Suppressor macrophage (primary cell): ENCODE data around the gene MAP3K4.
A peak's percentile ranks its signal among the peaks of the same experiment; 100 is the strongest.
"Not testable (repeated sequence)": the region's sequence is repeated elsewhere in the genome, so short reads cannot be mapped to it uniquely, and the experiment has no call there.

Experiments used
- DNase-seq, 4 experiments: peaks; one replicate each; pipeline ENCODE4 v3.0.0-alpha.2; 2020 to 2022

The MAP3K4 gene

GRCh38 chr6:161091151-161091550 is 99.6 kb downstream of the MAP3K4 start:
- DNase-seq = no peak

- no peak for DNase-seq
Observed at GRCh38 chr6:161091972-161092701, 100.6 kb downstream of the MAP3K4 start.

- no peak for DNase-seq
Observed at GRCh38 chr6:161094955-161095354, 103.4 kb downstream of the MAP3K4 start.

DNA sequence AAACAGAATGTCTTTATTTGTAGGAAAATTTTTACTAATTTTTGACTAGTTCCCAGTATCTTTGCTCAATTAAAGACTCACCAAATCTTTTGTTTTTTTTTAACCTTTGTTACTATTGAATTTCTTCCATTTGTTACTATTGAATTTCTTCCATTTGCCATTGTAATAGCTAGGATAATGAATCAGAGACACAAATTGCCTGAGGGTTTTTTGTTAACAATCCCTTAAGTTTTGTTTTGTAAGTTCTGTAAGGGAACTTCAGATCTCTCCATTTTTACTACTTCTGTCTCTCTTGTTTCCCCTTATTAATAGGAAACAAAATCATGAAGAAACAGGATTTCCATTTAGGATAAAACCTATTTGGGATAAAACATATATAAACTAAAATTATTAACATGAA is 104.3 kb downstream of the MAP3K4 start:
- DNase-seq = no peak

DNA sequence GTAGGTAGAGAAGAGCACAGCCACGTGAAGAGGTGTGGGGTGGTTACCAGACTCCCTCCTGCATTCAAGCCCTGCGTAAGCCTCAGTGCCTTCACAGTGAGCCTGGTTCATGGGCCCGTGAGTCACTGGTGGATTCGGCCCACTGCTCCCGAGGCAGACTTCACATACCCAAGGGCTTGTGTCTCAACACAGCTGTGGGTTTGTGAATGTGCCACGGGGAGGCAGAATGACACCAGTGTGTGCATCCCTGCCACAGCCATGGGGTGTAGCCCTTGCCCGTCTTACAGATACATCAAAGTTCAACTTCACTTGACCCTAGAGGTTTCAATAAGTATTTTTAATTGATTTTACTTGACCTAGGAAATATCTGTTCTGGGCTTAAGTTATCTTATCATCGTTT is 108.5 kb downstream of the MAP3K4 start:
- no peak for DNase-seq

GRCh38 chr6:161101517-161101916 is 109.9 kb downstream of the MAP3K4 start:
- DNase-seq = peak in 3 of 4 experiments; percentile 13 to 34 (median 25)

DNA sequence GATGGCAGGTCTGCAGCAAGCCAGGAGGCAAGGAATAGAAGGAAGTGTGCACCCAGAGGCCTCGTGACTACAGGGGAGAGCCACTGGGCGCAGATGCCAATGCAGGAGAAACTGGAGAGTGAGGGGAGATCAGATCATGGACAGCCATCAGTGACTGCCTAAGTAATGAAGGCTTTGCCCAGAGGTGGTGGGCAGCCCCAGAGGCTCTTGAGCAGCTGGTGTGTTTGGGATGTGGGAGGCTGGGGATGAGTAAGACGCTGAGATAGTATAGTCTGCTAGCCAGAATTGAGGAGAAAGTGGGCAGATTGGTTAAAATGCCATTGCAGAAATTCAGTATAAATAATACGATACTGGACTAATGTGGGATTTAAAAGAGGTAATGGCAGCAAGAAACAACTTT is 111.9 kb downstream of the MAP3K4 start:
- peak in 2 of 4 experiments; percentile 14 to 31 for DNase-seq

- DNase-seq = peak in 1 of 4 experiments; percentile 24
Observed at GRCh38 chr6:161104966-161105365, 113.4 kb downstream of the MAP3K4 start.

DNA sequence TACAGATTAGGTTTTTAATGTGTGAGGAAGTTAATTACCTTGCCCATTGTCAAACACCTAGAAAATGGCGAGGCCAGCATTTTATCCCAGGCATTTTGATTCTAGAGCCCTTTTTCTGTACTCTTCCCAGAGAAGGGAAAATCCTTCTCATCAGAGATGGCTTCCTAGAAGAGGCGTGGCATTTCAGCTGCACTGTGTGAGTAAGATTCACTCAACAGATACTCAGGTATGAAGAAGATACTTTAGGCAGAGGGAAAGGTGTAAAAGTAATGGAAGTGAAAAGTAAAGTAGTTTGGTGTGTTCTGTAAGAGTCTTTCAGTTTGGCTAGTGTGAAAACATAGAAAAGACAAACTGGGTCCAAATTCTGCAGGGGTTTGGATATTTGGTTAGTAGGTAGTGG is 113.8 kb downstream of the MAP3K4 start:
- DNase-seq = no peak

- peak in 3 of 4 experiments; percentile 39 to 56 (median 46) for DNase-seq
Observed at GRCh38 chr6:161107779-161108730, 116.5 kb downstream of the MAP3K4 start.

DNA sequence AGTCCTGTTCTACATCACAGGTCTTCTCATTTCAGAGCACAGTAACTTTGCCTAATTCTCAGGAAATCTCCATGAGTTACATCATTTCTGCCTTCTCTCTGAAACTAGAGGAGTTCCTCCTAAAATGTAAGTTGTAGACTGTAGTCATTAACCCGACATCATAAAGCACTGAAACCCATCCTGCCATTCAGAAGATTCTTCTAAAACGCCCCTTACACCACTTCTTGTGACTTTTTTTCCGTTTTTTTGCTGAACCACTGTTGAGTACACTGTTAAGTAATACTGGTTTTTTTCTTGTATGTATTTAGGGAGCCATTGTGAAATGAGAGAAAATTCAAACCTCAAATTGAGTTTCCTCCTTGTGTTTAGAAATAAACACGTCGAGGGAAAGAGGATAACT is 117.3 kb downstream of the MAP3K4 start:
- DNase-seq = peak; percentile 28 to 84 (median 56)

DNA sequence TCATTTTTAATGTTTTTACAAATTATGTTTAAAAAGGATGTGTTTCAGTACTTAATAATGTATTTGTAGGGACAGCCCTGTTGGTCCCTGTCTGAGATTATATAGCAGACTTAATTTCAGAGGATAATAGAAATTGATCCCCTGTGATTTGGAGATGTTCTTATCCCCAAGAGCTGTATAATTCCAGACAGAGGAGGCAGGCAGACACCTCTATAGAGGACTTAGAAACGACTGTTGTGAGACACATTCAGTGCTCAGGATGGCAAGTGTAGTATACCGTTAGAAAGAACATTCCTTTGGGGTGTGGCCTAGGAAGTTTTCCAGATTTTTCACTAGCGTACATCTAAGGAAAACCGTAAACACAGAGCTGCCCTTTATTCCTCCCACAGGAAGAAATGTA is 117.8 kb downstream of the MAP3K4 start:
- no peak for DNase-seq

GRCh38 chr6:161110028-161110779 is 118.6 kb downstream of the MAP3K4 start:
- DNase-seq = peak; percentile 20 to 72 (median 54)

GRCh38 chr6:161111261-161111660 is 119.7 kb downstream of the MAP3K4 start:
- DNase-seq = peak; percentile 66 to 83 (median 74)

DNA sequence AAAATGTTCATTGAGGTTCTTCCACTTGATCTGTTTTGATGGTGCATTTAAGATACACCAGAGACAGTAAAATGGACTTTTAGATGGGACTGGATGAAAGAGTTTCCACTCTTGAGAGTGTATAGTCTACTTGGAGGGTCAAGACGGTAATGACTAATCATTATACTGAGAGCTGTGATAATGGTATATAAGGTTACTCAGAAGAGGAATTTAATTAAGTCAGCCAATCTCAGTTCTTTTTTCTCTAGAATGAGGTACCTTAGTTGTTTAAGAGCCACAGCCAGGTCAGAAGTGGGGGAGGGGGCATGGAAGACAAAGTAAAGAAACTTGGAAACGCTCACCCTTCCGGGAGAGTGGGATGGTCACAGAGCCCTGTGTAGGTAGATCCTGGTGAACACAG is 123.9 kb downstream of the MAP3K4 start:
- DNase-seq = no peak

DNA sequence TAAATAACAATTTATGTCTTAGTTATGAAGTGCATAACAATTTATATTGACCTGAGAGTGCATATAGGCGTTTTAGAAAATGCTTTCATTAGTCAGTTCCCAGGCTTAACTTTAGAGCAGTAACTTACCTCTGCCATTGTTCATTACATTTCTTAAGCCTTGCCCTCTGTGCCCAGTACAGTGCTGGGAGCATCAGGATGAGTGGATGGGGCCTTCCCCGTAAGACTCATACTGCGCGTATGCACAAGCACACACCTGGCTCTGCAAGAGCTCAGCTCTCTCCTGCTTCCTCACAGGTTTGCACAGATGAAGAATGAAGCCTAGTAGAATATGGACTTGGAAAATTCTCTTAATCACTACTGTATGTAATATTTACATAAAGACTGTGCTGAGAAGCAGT is 125.0 kb downstream of the MAP3K4 start:
- no peak for DNase-seq

DNA sequence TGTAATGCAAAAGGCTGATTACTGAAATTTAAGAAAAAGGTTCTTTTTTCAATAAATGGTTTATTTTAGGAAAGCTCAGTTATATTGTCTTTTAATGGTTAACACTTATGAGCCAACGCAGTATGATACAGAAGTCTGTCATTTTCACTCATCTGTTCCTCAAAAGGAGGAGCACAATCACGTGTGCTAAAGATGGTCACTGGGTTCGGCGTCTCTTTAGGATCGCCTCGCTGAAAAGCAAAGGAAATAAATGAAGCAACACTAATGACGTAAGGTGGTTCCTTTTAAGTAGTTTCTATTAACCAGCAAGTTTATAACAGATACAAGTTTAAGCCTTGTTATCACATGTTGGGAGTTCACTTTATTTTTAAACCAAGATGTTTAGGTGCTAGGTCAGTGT is 125.7 kb downstream of the MAP3K4 start:
- DNase-seq = peak; percentile 89 to 98 (median 92)

DNA sequence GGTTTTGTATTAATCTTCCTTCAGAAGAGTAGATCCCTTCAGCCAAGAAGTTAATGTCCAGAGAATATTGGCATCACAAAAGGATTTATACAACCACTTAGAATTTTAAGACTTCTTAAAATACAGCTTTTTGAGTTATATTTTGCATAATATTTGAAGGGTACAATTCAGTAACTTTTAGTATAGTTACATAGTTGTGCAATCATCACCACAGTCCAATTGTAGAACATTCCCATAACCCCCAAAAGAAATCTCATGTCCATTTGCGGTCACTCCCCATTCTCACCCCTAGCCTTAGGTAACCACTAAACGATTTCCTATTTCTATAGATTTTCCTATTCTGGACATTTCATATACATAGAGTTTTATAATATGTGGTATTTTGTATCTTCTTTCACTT is 126.4 kb downstream of the MAP3K4 start:
- no peak for DNase-seq

DNA sequence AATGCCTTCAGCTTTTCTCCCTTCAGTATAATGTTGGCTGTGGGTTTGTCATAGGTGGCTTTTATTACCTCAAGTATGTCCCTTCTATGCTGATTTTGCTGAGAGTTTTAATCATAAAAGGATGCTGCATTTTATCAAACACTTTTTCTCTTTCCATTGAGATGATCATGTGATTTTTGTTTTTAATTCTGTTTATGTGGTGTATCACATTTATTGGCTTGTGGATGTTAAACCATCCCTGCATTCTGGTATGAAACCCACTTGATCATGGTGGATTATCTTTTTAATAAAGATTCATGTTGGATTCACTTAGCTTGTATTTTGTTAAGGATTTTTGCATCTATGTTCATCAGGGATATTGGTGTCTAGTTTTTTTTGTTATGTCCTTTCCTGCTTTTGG is 131.8 kb downstream of the MAP3K4 start:
- DNase-seq = not testable (repeated sequence)

DNA sequence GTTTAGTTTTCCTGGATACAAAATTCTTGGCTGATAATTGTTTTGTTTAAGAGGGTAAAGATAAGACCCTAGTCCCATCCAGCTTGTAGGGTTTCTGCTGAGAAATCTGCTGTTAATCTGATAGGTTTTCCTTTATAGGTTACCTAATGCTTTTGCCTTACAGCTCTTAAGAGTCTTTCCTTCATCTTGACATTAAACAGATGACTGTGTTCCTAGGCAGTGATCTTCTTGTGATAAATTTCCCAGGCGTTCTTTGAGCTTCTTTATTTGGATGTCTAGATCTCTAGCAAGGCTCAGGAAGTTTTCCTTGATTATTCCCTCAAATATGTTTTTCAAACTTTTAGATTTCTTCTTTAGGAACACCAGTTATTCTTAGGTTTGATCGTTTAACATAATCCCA is 134.0 kb downstream of the MAP3K4 start:
- DNase-seq = no peak

- no peak for DNase-seq
Observed at GRCh38 chr6:161127071-161127740, 135.6 kb downstream of the MAP3K4 start.

- no peak for DNase-seq
Observed at GRCh38 chr6:161128230-161128629, 136.7 kb downstream of the MAP3K4 start.
